Neural progenitor cell (in vitro differentiated cells): ENCODE results near the gene SH2D4B. TPM values are rescaled to one million over a fixed set of nuclear protein-coding genes. Genes with fewer than 3 reads are reported as not detected.
"Not testable (repeated sequence)": the region's sequence is repeated elsewhere in the genome, so short reads cannot be mapped to it uniquely, and the experiment has no call there.

Experiments used
- DNase-seq: peaks from one replicate; pipeline ENCODE4 v3.0.0-alpha.2; 2016; ENCODE audit warnings: low spot score
- H2AFZ ChIP-seq: fragments of 200-600 bp; sonication (generic); replicated peaks from 2 replicates; pipeline ENCODE4 v1.6.1; 2016; ENCODE audit warnings: antibody characterized with exemption
- H3F3A ChIP-seq: fragments of 200-600 bp; sonication (generic); 2 replicates; pipeline ENCODE4 v1.6.1; 2016; ENCODE audit warnings: antibody characterized with exemption, low read depth
- H3K27ac ChIP-seq: fragments of 200-600 bp; sonication (generic); 2 replicates; pipeline ENCODE4 v1.5.1; 2016; ENCODE audit warnings: mild to moderate bottlenecking
- H3K27me3 ChIP-seq: fragments of 200-600 bp; sonication (generic); 2 replicates; pipeline ENCODE4 v1.6.1; 2016; ENCODE audit warnings: mild to moderate bottlenecking, moderate library complexity
- H3K36me3 ChIP-seq: fragments of 200-600 bp; sonication (generic); 2 replicates; pipeline ENCODE4 v1.5.1; 2016
- H3K4me1 ChIP-seq: fragments of 200-600 bp; sonication (generic); 2 replicates; pipeline ENCODE4 v1.6.1; 2016; ENCODE audit warnings: mixed run types
- H3K4me2 ChIP-seq: fragments of 200-600 bp; sonication (generic); 2 replicates; pipeline ENCODE4 v1.6.1; 2016
- H3K4me3 ChIP-seq: fragments of 200-600 bp; sonication (generic); 2 replicates; pipeline ENCODE4 v1.5.1; 2016
- H3K79me2 ChIP-seq: fragments of 200-600 bp; sonication (generic); 2 replicates; pipeline ENCODE4 v1.6.1; 2016; ENCODE audit warnings: low read depth
- H3K9ac ChIP-seq: fragments of 200-600 bp; sonication (generic); 2 replicates; pipeline ENCODE4 v1.6.1; 2016
- H3K9me3 ChIP-seq: fragments of 200-600 bp; sonication (generic); 2 replicates; pipeline ENCODE4 v1.5.1; 2016; ENCODE audit warnings: low read depth
- H4K20me1 ChIP-seq: fragments of 200-600 bp; sonication (generic); 2 replicates; pipeline ENCODE4 v1.6.1; 2016; ENCODE audit warnings: low read depth
- H3K27ac Mint-ChIP-seq: 3 replicates; pipeline ENCODE4 v1.8.0; 2021; ENCODE audit warnings: mixed read lengths
- H3K27me3 Mint-ChIP-seq: 2 replicates; pipeline ENCODE4 v1.8.0; 2022; ENCODE audit warnings: low read depth, mild to moderate bottlenecking, inconsistent platforms, moderate library complexity, mixed read lengths; ENCODE audit not compliant: insufficient read depth
- H3K36me3 Mint-ChIP-seq: 3 replicates; pipeline ENCODE4 v1.8.0; 2021; ENCODE audit warnings: mixed read lengths
- H3K4me1 Mint-ChIP-seq: 3 replicates; pipeline ENCODE4 v1.8.0; 2021; ENCODE audit warnings: mixed read lengths
- H3K4me3 Mint-ChIP-seq: 3 replicates; pipeline ENCODE4 v1.8.0; 2021; ENCODE audit warnings: mild to moderate bottlenecking, moderate library complexity, mixed read lengths
- H3K9me3 Mint-ChIP-seq: 3 replicates; pipeline ENCODE4 v1.8.0; 2020; ENCODE audit warnings: mixed read lengths
- CTCF ChIP-seq: fragments of 200-600 bp; sonication (generic); IDR thresholded peaks from 2 replicates; pipeline ENCODE4 v1.5.1; 2017; ENCODE audit warnings: antibody characterized with exemption, mild to moderate bottlenecking
- EZH2 ChIP-seq: fragments of 200-600 bp; sonication (generic); IDR thresholded peaks from 2 replicates; pipeline ENCODE4 v1.6.1; 2017; ENCODE audit warnings: antibody characterized with exemption, mild to moderate bottlenecking, moderate library complexity
- EZH2phosphoT487 ChIP-seq: fragments of 200-600 bp; sonication (generic); IDR thresholded peaks from 2 replicates; pipeline ENCODE4 v1.6.1; 2017; ENCODE audit warnings: antibody characterized with exemption
- total RNA-seq: library from RNA; depleted of rRNA; stranded (reverse); fragments of >200 nt; gene quantifications from 2 replicates; pipeline ENCODE4 v1.2.3, GENCODE V29; 2015; ENCODE audit warnings: low replicate concordance

Gene SH2D4B
- total RNA-seq, 1 donor from 2014 or later, result 0.11 TPM

DNA sequence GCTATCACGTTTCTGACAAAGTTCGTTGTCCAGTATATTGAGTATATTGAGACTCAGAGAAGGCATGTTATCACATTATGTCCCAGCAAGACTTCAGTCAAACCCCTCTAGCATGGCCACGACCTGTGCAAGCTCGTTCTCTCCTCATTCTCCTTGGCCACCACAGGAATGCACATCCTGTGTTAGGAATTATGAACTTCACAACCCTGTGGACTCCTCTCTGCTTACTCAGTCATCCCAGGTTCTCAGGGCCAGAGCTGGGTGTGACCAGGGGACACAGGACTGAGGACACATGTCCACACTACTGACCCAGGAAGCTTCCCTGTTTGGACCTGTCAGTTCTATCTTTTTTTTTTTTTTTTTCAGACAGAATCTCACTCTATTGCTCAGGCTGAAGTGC, 4.4 kb downstream of the SH2D4B start:
- Mint-ChIP-seq H3K27ac (peak overlapping the region; percentile 14), H3K4me3 (no peak overlapping the region), H3K27me3 (peaks cover 4% of the 10 kb centered on the region), H3K36me3 (peaks cover 3% of the 10 kb centered on the region), H3K4me1 (peaks cover 15% of the 10 kb centered on the region), H3K9me3 (peaks cover 2% of the 10 kb centered on the region)
- TF ChIP-seq CTCF (no peak), EZH2phosphoT487 (no peak), EZH2 (no peak)
- no peak overlapping the region for H3K4me2 ChIP-seq
- no peaks in the 10 kb centered on the region for H4K20me1 ChIP-seq
- H3K4me1 ChIP-seq, result peaks cover 9% of the 10 kb centered on the region
- H3K27ac ChIP-seq, result no peak overlapping the region
- H3F3A ChIP-seq, result peaks cover 6% of the 10 kb centered on the region
- no peaks in the 10 kb centered on the region for H3K79me2 ChIP-seq
- H3K9me3 ChIP-seq, result no peaks in the 10 kb centered on the region
- H3K4me3 ChIP-seq, result no peak overlapping the region
- H3K9ac ChIP-seq, result no peak overlapping the region
- no peak overlapping the region for H2AFZ ChIP-seq
- DNase-seq, result no peak
- H3K36me3 ChIP-seq, result no peaks in the 10 kb centered on the region
- no peaks in the 10 kb centered on the region for H3K27me3 ChIP-seq

GRCh38 chr10:80542652-80543318, 5.1 kb downstream of the SH2D4B start:
- Histone ChIP-seq H3K4me3 (no peak overlapping the region), H3K27ac (no peak overlapping the region), H3K9ac (no peak overlapping the region), H2AFZ (no peak overlapping the region), H3K36me3 (no peaks in the 10 kb centered on the region), H3F3A (no peaks in the 10 kb centered on the region), H3K4me2 (no peak overlapping the region), H3K27me3 (no peaks in the 10 kb centered on the region), H4K20me1 (no peaks in the 10 kb centered on the region), H3K79me2 (no peaks in the 10 kb centered on the region), H3K9me3 (no peaks in the 10 kb centered on the region), H3K4me1 (peaks cover 2% of the 10 kb centered on the region)
- Mint-ChIP-seq H3K4me3 (no peak overlapping the region), H3K27me3 (peaks cover 4% of the 10 kb centered on the region), H3K36me3 (peaks cover 3% of the 10 kb centered on the region), H3K9me3 (peaks cover 2% of the 10 kb centered on the region), H3K4me1 (peaks cover 10% of the 10 kb centered on the region), H3K27ac (no peak overlapping the region)
- DNase-seq, result no peak
- TF ChIP-seq CTCF (no peak), EZH2phosphoT487 (no peak), EZH2 (no peak)

DNA sequence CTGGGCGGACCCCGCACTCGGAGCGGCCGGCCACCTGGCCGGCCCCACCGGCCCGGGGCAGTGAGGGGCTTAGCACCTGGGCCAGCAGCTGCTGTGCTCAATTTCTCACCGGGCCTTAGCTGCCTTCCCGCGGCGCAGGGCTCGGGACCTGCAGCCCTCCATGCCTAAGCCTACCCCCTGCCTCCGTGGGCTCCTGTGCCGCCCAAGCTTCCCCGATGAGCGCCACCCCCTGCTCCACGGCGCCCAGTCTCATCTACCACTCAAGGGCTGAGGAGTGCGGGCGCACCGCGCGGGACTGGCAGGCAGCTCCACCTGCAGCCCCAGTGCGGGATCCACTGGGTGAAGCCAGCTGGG, 5.6 kb downstream of the SH2D4B start:
- H3K36me3 Mint-ChIP-seq, DNase-seq, H3K9me3 ChIP-seq, H3K9ac ChIP-seq, H3K4me3 ChIP-seq, H3K4me1 Mint-ChIP-seq, H3F3A ChIP-seq, H4K20me1 ChIP-seq, H3K9me3 Mint-ChIP-seq, H3K27ac ChIP-seq, H2AFZ ChIP-seq, H3K79me2 ChIP-seq, H3K36me3 ChIP-seq, H3K4me3 Mint-ChIP-seq, H3K4me2 ChIP-seq, H3K4me1 ChIP-seq, H3K27me3 Mint-ChIP-seq, H3K27me3 ChIP-seq, H3K27ac Mint-ChIP-seq: not testable (repeated sequence)

DNA sequence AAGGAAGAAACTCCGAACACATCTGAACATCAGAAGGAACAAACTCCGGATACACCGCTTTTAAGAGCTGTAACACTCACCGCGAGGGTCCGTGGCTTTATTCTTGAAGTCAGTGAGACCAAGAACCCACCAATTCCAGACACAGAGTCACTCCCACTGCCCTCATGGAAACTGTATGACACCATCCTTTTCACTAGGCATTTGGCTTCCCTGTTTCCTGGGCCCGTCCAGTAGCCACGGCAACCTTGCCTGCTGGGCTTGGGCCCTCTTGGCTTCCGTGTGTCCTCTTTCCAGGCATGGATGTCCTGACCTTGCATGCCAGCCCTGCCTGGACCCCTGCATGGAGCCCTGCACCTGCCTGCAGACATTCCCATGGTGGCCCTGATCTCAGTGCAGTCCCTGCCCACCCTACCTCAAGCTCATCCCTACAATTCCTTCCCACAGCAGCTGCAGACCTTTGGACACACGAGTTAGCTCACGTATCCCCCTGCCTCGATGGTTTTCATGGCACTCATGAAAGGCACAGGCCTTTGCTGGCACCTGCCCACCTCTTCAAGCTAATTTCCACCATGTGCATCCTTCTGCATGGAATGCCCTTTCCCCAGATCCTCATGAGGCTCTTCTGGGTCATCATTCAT, 6.7 kb downstream of the SH2D4B start:
- no peaks in the 10 kb centered on the region for H3F3A ChIP-seq
- peaks cover 2% of the 10 kb centered on the region for H3K4me1 ChIP-seq
- no peak for TF ChIP-seq CTCF
- no peak for TF ChIP-seq EZH2
- no peak for TF ChIP-seq EZH2phosphoT487
- peaks cover 3% of the 10 kb centered on the region for H3K36me3 Mint-ChIP-seq
- H3K27me3 Mint-ChIP-seq, result peaks cover 4% of the 10 kb centered on the region
- no peak overlapping the region for H3K9ac ChIP-seq
- no peak overlapping the region for H3K4me2 ChIP-seq
- no peaks in the 10 kb centered on the region for H3K36me3 ChIP-seq
- no peaks in the 10 kb centered on the region for H3K9me3 ChIP-seq
- H3K27ac Mint-ChIP-seq, result peak overlapping the region; percentile 24
- H3K4me1 Mint-ChIP-seq, result peaks cover 12% of the 10 kb centered on the region
- DNase-seq, result no peak
- no peaks in the 10 kb centered on the region for H3K79me2 ChIP-seq
- no peaks in the 10 kb centered on the region for H3K27me3 ChIP-seq
- H3K27ac ChIP-seq, result no peak overlapping the region
- H2AFZ ChIP-seq, result no peak overlapping the region
- no peak overlapping the region for H3K4me3 Mint-ChIP-seq
- H3K9me3 Mint-ChIP-seq, result peaks cover 2% of the 10 kb centered on the region
- H4K20me1 ChIP-seq, result no peaks in the 10 kb centered on the region
- no peak overlapping the region for H3K4me3 ChIP-seq
